Heart right ventricle (tissue), 16 donors: ENCODE results near the gene ETV4. TPM values are rescaled to one million over a fixed set of nuclear protein-coding genes. Genes with fewer than 3 reads are reported as not detected.
A peak's percentile ranks its signal among the peaks of the same experiment; 100 is the strongest.

Experiments used
- ATAC-seq, 8 donors: fragments of 200-7000 bp; cut with Tn5 transposase; one replicate each; pipeline ENCODE4 v1.9.1; 2020; ENCODE audit warnings: mild to moderate bottlenecking in 8 of 8, moderate library complexity in 8 of 8, moderate number of reproducible peaks in 1 of 8
- DNase-seq, 2 donors: peaks; one replicate each; pipeline ENCODE4 v3.0.0-alpha.2; 2020
- H3K27ac ChIP-seq, 10 donors: fragments of 200-600 bp; sonication (generic) in 2 of 10; one replicate each; pipeline versions ENCODE4 v1.5.0 to v1.8.0; 2020 to 2022; ENCODE audit warnings: mild to moderate bottlenecking in 3 of 10
- H3K27me3 ChIP-seq, 7 donors: fragments of 200-600 bp; one replicate each; pipeline ENCODE4 v1.8.0; 2021 to 2022; ENCODE audit warnings: mild to moderate bottlenecking in 2 of 7
- H3K36me3 ChIP-seq, 9 donors: fragments of 200-600 bp; sonication (generic) in 1 of 9; one replicate each; pipeline versions ENCODE4 v1.5.0 to v1.8.0; 2020 to 2022; ENCODE audit warnings: mild to moderate bottlenecking in 2 of 9
- H3K4me1 ChIP-seq, 9 donors: fragments of 200-600 bp; sonication (generic) in 1 of 9; one replicate each; pipeline versions ENCODE4 v1.5.0 to v1.8.0; 2020 to 2022; ENCODE audit warnings: mild to moderate bottlenecking in 4 of 9
- H3K4me3 ChIP-seq, 10 donors: fragments of 200-600 bp; sonication (generic) in 2 of 10; one replicate each; pipeline versions ENCODE4 v1.5.0 to v1.8.0; 2020 to 2022; ENCODE audit warnings: mild to moderate bottlenecking in 7 of 10, moderate library complexity in 2 of 10
- H3K9me3 ChIP-seq, 11 donors: fragments of 200-600 bp in 10 of 11; sonication (generic) in 2 of 11; one replicate each; pipeline versions ENCODE4 v1.5.0 to v1.8.0; 2013 to 2022; ENCODE audit warnings: mild to moderate bottlenecking in 2 of 11, control low read depth in 1 of 11, moderate library complexity in 1 of 11
- WGBS, 2 donors: extraction: QIAGEN DNeasy Blood & Tissue Kit; methylation state at CpG; one replicate each; pipeline ENCODE4 v1.1.7; 2013; ENCODE audit warnings: inconsistent platforms in 1 of 2; 5-methylcytosine and 5-hydroxymethylcytosine counted together
- intact Hi-C, 10 donors: fragments of 100-400 bp; cut with DNase I; formaldehyde crosslinking; loops; one replicate each; pipeline versions ENCODE4 v1.11.1 to v1.14.2; 2022
- polyA plus RNA-seq, 2 donors: library from polyadenylated mRNA; stranded (reverse); fragments of 200-250 nt; gene quantifications; one replicate each; pipeline ENCODE4 v1.2.3, GENCODE V29; 2013
- total RNA-seq, 10 donors: library from RNA; stranded (reverse); fragmentation: NEBNext Ultra II Directional in 3 of 10; extraction: Animal tissue kit (Norgen Biotek cat#: 25700) in 3 of 10; gene quantifications; one replicate each; pipeline versions ENCODE4 v1.2.1 to v1.2.4, GENCODE V29; 2021 to 2023
- TF ChIP-seq, protein P1 (sequence below), 9 donors: fragments of 200-600 bp; sonication (generic) in 2 of 9; IDR thresholded peaks; one replicate each; pipeline versions ENCODE4 v1.5.0 to v1.8.0; 2021 to 2022; ENCODE audit warnings: antibody characterized with exemption in 9 of 9, mild to moderate bottlenecking in 5 of 9, moderate library complexity in 1 of 9
- donor health status: Arrhythmogenic right ventricular cardiomyopathy.
- donor health status: ischemic (EF 13 %, LVEDD 7.1; RV severe dilation, severe dysfunction).
- donor health status: healthy with polysubstance abuse.
- donor health status: DM: no; HTN: yes; CAD: no.
- donor health status: DM: no; HTN: no; CAD: no.
- donor health status: ischemic (EF 25% LVEDD 6.9; RV normal size, moderate dysfunction).
- donor health status: ischemic (EF 25% LVEDD 5.7; RV mildly dilated, moderate dysfunction).
- donor health status: healthy.
- donor health status: DM: yes; HTN: yes; CAD: no.
- donor health status: Ischemic cardiomyopathy.
- donor health status: ischemic (EF 35%, LVEDD 5.7; RV mildly dilated, moderate dysfunction).
- donor health status: nonischemic (EF 11% LVEDD 7.7; RV severe dilation, severe dysfunction).
- donor health status: DM: yes; HTN: yes; CAD: no.
- donor health status: PGD.
- donor health status: ischemic (EF 29% LVEDD 5.4; RV normal size, mild dysfunction).
- donor health status: nonischemic (EF 23%, LVEDD 6.1; RV moderate dilation, normal function).

The ETV4 gene
- total and polyA plus RNA-seq, 12 donors: 0.40 to 2.8 (median 0.76) TPM; not detected in 1

- 0 to 1% methylated on average over 51 of the region's 51 CpGs for WGBS, 2 donors
- peak within 1 kb of the TSS; percentile 12 to 94 (median 82) for H3K27ac ChIP-seq
- peak; percentile 99 to 100 (median 99) for ATAC-seq
Observed at GRCh38 chr17:43483674-43484551, 62.2 kb downstream of the ETV4 start, which contains the start of gene DHX8. Gene DHX8, plus strand, starts transcription at chr17:43483975. Its CDS starts 63 bp downstream, at chr17:43484038.

DNA sequence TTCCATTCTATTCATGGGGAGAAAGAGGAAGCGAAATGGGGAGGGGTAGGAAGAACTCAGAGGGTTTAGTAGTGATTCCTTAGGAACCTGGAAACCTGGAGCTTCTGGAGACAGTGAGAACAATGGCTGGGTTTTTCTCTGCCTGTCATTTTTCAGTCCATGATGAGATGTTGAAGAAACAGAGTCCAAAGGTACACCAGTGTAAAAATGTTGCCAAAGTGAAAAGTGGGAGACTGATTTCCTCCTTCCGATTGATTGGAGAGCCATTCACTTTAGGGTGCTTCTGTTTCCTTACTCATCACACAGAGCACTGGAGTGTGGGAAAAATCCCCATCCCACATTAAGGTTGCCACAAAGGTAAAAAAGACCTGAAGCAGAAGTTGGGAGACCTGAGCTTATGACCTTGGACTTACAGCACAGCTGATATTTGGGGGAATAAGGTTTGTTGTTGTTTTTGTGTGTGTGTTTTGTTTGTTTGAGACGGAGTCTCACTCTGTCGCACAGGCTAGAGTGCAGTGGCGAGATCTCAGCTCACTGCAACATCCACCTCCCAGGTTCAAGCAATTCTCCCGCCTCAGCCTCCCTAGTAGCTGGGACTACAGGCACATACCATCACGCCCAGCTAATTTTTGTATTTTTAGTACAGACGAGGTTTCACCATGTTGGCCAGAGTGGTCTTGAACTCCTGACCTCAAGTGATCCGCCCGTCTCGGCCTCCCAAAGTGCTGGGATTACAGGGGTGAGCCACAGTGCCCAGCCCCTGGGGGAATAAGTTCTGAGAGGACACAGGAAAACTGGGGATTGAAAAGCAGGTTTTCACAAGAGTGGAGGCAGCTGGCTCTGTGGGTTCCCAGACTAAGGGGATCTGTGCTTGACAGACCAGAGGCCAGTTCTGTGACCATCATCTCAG, 63.8 kb downstream of the ETV4 start:
- Histone ChIP-seq H3K27ac (peak overlapping the region in 4 of 10 donors; percentile 72 to 94 (median 85)), H3K9me3 (no peaks in the 10 kb centered on the region), H3K4me3 (no peak overlapping the region), H3K36me3 (no peaks in the 10 kb centered on the region), H3K27me3 (no peaks in the 10 kb centered on the region), H3K4me1 (peaks cover 18 to 36% (median 31%) of the 10 kb centered on the region in 9 donors)
- TF ChIP-seq, protein P1, sequence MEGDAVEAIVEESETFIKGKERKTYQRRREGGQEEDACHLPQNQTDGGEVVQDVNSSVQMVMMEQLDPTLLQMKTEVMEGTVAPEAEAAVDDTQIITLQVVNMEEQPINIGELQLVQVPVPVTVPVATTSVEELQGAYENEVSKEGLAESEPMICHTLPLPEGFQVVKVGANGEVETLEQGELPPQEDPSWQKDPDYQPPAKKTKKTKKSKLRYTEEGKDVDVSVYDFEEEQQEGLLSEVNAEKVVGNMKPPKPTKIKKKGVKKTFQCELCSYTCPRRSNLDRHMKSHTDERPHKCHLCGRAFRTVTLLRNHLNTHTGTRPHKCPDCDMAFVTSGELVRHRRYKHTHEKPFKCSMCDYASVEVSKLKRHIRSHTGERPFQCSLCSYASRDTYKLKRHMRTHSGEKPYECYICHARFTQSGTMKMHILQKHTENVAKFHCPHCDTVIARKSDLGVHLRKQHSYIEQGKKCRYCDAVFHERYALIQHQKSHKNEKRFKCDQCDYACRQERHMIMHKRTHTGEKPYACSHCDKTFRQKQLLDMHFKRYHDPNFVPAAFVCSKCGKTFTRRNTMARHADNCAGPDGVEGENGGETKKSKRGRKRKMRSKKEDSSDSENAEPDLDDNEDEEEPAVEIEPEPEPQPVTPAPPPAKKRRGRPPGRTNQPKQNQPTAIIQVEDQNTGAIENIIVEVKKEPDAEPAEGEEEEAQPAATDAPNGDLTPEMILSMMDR (IDR thresholded peaks at IDR 0.05): no peak
- no peak for ATAC-seq
- WGBS, 2 donors: 82% methylated on average over 11 of the region's 11 CpGs
- intact Hi-C loops: loop anchor here (1.0 to 2.0 kb wide), 4 partner anchors 84 to 90 kb away; partner anchors contain the start of gene ARL4D (in 2 of the 10)
- no peak for DNase-seq

More at GRCh38 chr17:43483674-43484551, 62.2 kb downstream of the ETV4 start, which contains the start of gene DHX8:
- intact Hi-C loops: loop anchor here (1.0 to 2.0 kb wide), 4 partner anchors 86 to 91 kb away; partner anchors contain the start of gene ARL4D (in 2 of the 10)
- no peaks in the 10 kb centered on the region for H3K27me3 ChIP-seq
- TF ChIP-seq, protein P1 (IDR thresholded peaks at IDR 0.05): peak in 8 of 9 donors; percentile 100
- no peaks in the 10 kb centered on the region for H3K36me3 ChIP-seq
- peak; percentile 97 to 98 for DNase-seq
- no peaks in the 10 kb centered on the region for H3K9me3 ChIP-seq
- peaks cover 18 to 39% (median 33%) of the 10 kb centered on the region in 9 donors for H3K4me1 ChIP-seq
- peak within 1 kb of the TSS; percentile 55 to 85 (median 73) for H3K4me3 ChIP-seq

DNA sequence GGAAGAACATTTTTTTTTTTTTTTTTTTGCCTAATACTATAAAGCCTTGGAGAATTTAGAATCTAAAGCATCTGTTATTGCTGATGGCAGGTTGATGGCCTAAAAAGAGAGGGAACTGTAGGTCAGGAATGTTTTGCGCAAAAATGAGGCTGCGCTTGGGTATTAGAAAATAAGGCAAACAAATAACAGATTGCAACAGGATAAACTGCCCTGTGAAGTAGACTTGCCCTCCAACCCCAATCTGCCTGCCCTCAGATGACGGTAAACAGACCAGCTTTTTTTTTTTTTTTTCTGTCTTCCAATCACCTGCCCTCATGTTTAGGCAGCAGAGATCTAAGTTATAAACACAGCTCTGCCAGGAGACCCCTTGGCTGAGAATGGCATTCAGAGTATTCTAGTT, 66.2 kb downstream of the ETV4 start:
- TF ChIP-seq, protein P1 (IDR thresholded peaks at IDR 0.05): no peak
- H3K27me3 ChIP-seq: no peaks in the 10 kb centered on the region
- DNase-seq (no peak), ATAC-seq (no peak)
- H3K36me3 ChIP-seq: no peaks in the 10 kb centered on the region
- no peak overlapping the region for H3K4me3 ChIP-seq
- intact Hi-C loops: loop anchor here in 1 of 10 donors (2.0 kb wide), 1 partner anchor 79 kb away; no protein-coding TSS in a partner anchor
- peaks cover 5 to 14% (median 10%) of the 10 kb centered on the region in 9 donors for H3K4me1 ChIP-seq
- 91 to 96% methylated on average over 3 of the region's 3 CpGs for WGBS, 2 donors
- H3K27ac ChIP-seq: no peak overlapping the region
- no peaks in the 10 kb centered on the region for H3K9me3 ChIP-seq

Other genes with a start within 250 kb of the ETV4 start
- 1 to 10 TPM; 2.5 to 6.9 (median 3.9) TPM for gene ARL4D, start 147.3 kb downstream of the ETV4 start, total RNA-seq
- gene ARL4D, start 147.3 kb downstream of the ETV4 start, polyA plus RNA-seq: 10 to 100 TPM in 1 of 2 donors, 1 to 10 TPM in 1; 7.8 to 13.5 TPM
- 10 to 100 TPM; 22.4 to 42.0 (median 29.0) TPM for gene DHX8, start 62.4 kb downstream of the ETV4 start, total RNA-seq
- 10 to 100 TPM; 19.2 to 24.8 TPM for gene DHX8, start 62.4 kb downstream of the ETV4 start, polyA plus RNA-seq
- gene MEOX1, start 115.6 kb upstream of the ETV4 start, total RNA-seq: 10 to 100 TPM in 8 of 10 donors, 1 to 10 TPM in 2; 6.4 to 20.7 (median 12.3) TPM
- 10 to 100 TPM; 17.0 to 25.3 TPM for gene MEOX1, start 115.6 kb upstream of the ETV4 start, polyA plus RNA-seq
- under 1 TPM in 1 of 10 donors, not detected in 9; 0.14 TPM for gene SOST, start 212.5 kb upstream of the ETV4 start, total RNA-seq
- under 1 TPM in 1 of 2 donors, not detected in 1; 0.03 TPM for gene SOST, start 212.5 kb upstream of the ETV4 start, polyA plus RNA-seq
- 100 to 1,000 TPM; 222 to 359 (median 297) TPM for gene DUSP3, start 232.6 kb upstream of the ETV4 start, total RNA-seq
- 100 to 1,000 TPM; 119 to 371 TPM for gene DUSP3, start 232.6 kb upstream of the ETV4 start, polyA plus RNA-seq
- under 1 TPM in 3 of 10 donors, not detected in 7; 0.07 to 0.09 (median 0.09) TPM for gene CFAP97D1, start 234.1 kb upstream of the ETV4 start, total RNA-seq
- not detected for gene CFAP97D1, start 234.1 kb upstream of the ETV4 start, polyA plus RNA-seq